Esophagus mucosa (tissue), 1 donor: ENCODE measurements around the gene CPEB2. TPM values are rescaled to one million over a fixed set of nuclear protein-coding genes. Genes with fewer than 3 reads are reported as not detected.

ENCODE experiments used
- ATAC-seq: fragments of 200-7000 bp; cut with Tn5 transposase; one replicate; pipeline ENCODE4 v1.9.1; 2020
- total RNA-seq: library from RNA; stranded (reverse); gene quantifications from one replicate; pipeline ENCODE4 v1.2.4, GENCODE V29; 2023
- donor health status: DM: yes; HTN: yes; CAD: no.

Gene CPEB2
- total RNA-seq, 1 donor from 2014 or later = 18.3 TPM

GRCh38 chr4:15011166-15011565, 8.9 kb downstream of the CPEB2 start:
- no peak for ATAC-seq

GRCh38 chr4:15012017-15012788, 9.9 kb downstream of the CPEB2 start:
- ATAC-seq = no peak

- no peak for ATAC-seq
Observed at GRCh38 chr4:15013585-15013984, 11.3 kb downstream of the CPEB2 start.

GRCh38 chr4:15015170-15015569, 12.9 kb downstream of the CPEB2 start:
- ATAC-seq = no peak

GRCh38 chr4:15018361-15018760, 16.1 kb downstream of the CPEB2 start:
- ATAC-seq = no peak

GRCh38 chr4:15020502-15021286, 18.4 kb downstream of the CPEB2 start:
- no peak for ATAC-seq

- no peak for ATAC-seq
Observed at GRCh38 chr4:15021311-15021710, 19.0 kb downstream of the CPEB2 start.

GRCh38 chr4:15021946-15022345, 19.7 kb downstream of the CPEB2 start:
- no peak for ATAC-seq

- no peak for ATAC-seq
Observed at GRCh38 chr4:15024386-15024785, 22.1 kb downstream of the CPEB2 start.

GRCh38 chr4:15025693-15026092, 23.4 kb downstream of the CPEB2 start:
- ATAC-seq = no peak

- no peak for ATAC-seq
Observed at GRCh38 chr4:15027921-15028435, 25.7 kb downstream of the CPEB2 start.

GRCh38 chr4:15031197-15031596, 28.9 kb downstream of the CPEB2 start:
- no peak for ATAC-seq

- ATAC-seq = no peak
Observed at GRCh38 chr4:15031993-15032675, 29.9 kb downstream of the CPEB2 start.

- ATAC-seq = no peak
Observed at GRCh38 chr4:15034071-15034764, 31.9 kb downstream of the CPEB2 start.

- no peak for ATAC-seq
Observed at GRCh38 chr4:15035159-15035558, 32.9 kb downstream of the CPEB2 start.

GRCh38 chr4:15037923-15038541, 35.8 kb downstream of the CPEB2 start:
- ATAC-seq = no peak

GRCh38 chr4:15040916-15041463, 38.7 kb downstream of the CPEB2 start:
- no peak for ATAC-seq

- ATAC-seq = no peak
Observed at GRCh38 chr4:15042529-15043167, 40.4 kb downstream of the CPEB2 start.

- no peak for ATAC-seq
Observed at GRCh38 chr4:15043226-15043625, 40.9 kb downstream of the CPEB2 start.

- no peak for ATAC-seq
Observed at GRCh38 chr4:15043922-15044321, 41.6 kb downstream of the CPEB2 start.

GRCh38 chr4:15054541-15054940, 52.3 kb downstream of the CPEB2 start:
- ATAC-seq = no peak
